Measurements from ENCODE around the gene GNAI1. TPM values are rescaled to one million over a fixed set of nuclear protein-coding genes. Genes with fewer than 3 reads are reported as not detected.

GNAI1 gene
- total RNA-seq, 1 donor from 2014 or later: 35.5 TPM

DNA sequence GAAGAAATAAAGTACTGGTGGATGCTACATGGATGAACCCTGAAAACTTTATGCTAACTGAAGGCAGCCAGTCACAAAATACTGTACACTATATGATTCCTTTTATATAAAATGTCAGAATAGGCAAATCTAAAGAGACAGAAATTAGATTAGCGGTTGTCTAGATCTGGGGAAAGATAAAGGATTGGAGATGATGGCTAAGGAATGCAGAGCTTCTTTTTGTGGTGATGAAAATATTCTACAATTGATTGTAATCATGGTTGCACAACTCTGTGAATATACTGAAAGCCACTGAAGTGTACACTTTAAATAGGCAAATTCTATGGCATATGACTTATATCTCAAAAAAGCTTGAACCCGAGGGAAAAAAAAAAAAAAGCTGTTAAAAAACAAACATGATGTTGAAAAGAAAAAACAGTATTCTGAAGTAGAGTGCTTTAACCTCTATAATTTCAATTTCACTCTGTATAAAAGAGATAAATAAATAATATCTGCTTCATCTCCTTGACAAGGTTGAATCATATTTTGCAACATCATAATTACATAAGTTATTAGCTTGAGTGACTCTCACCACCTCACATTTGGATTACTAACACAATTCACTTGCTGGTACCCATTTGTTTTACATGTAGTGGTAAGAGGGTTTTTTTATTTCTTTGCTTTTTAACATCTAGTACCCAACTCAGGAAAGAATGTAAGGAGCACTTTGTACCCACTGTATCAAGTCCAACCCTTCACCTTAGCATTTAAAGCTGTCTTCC, 2.8 kb upstream of the GNAI1 start:
- H3K27me3 Mint-ChIP-seq (ENCODE audit: low read depth, unreplicated experiment): no peaks in the 10 kb centered on the region
- TF ChIP-seq CTCF (IDR thresholded peaks at IDR 0.05; ENCODE audit: insufficient read depth, low read depth, low read length) (no peak), EZH2 (IDR thresholded peaks at IDR 0.05; ENCODE audit: insufficient read depth, low read length) (no peak)
- no peak for FAIRE-seq
- H3K4me3 ChIP-seq (ENCODE audit: insufficient read depth, low read depth, low read length): no peak overlapping the region
- H3K36me3 Mint-ChIP-seq (ENCODE audit: low read depth, unreplicated experiment): no peaks in the 10 kb centered on the region
- no peak overlapping the region for H3K4me3 Mint-ChIP-seq (ENCODE audit: unreplicated experiment)
- H4K20me1 ChIP-seq (ENCODE audit: insufficient read depth, low read length): peaks cover 2% of the 10 kb centered on the region
- peaks cover 3% of the 10 kb centered on the region for H3K4me1 ChIP-seq (ENCODE audit: insufficient read depth, low read length)
- no peak overlapping the region for H2AFZ ChIP-seq (ENCODE audit: low read depth, low read length)
- H3K79me2 ChIP-seq (ENCODE audit: insufficient read depth, low read length): peaks cover 14% of the 10 kb centered on the region
- H3K9me3 Mint-ChIP-seq (ENCODE audit: unreplicated experiment): no peaks in the 10 kb centered on the region
- no peaks in the 10 kb centered on the region for H3K36me3 ChIP-seq (ENCODE audit: insufficient read depth, low read length)
- no peak overlapping the region for H3K27ac Mint-ChIP-seq (ENCODE audit: unreplicated experiment)
- H3K4me1 Mint-ChIP-seq (ENCODE audit: low read depth, unreplicated experiment): peaks cover 12% of the 10 kb centered on the region
- H3K9me3 ChIP-seq (ENCODE audit: insufficient read depth, low read depth, low read length): no peaks in the 10 kb centered on the region
- no peaks in the 10 kb centered on the region for H3K27me3 ChIP-seq (ENCODE audit: insufficient read depth, low read length)
- DNase-seq (ENCODE audit: low read depth): no peak
- no peak overlapping the region for H3K9ac ChIP-seq (ENCODE audit: low read length)
- no peak overlapping the region for H3K4me2 ChIP-seq (ENCODE audit: low read length)
- no peak overlapping the region for H3K27ac ChIP-seq (ENCODE audit: low read depth, low read length)

DNA sequence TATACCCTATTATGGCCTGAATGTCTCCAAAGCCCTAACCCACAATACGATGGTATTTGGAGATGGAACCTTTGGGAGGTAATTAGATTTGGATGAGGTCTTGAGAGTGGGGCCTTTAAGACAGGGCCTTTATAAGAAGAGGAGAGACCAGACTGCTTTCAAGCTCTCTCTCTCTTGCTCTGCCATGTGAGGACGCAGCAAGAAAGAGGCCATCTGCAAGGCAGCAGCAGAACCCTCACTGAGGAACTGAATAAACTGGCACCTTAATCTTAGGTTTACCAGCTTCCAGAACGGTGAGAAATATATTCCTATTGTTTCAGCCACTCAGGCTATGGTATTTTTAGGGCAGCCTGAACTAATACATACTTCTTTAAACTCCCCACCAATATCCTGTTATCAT, 2.0 kb upstream of the GNAI1 start:
- no peak overlapping the region for H3K27ac Mint-ChIP-seq (ENCODE audit: unreplicated experiment)
- no peaks in the 10 kb centered on the region for H3K27me3 Mint-ChIP-seq (ENCODE audit: low read depth, unreplicated experiment)
- Histone ChIP-seq H3K27me3 (ENCODE audit: insufficient read depth, low read length) (no peaks in the 10 kb centered on the region), H3K9ac (ENCODE audit: low read length) (no peak overlapping the region), H3K4me1 (ENCODE audit: insufficient read depth, low read length) (peaks cover 4% of the 10 kb centered on the region), H3K79me2 (ENCODE audit: insufficient read depth, low read length) (peaks cover 20% of the 10 kb centered on the region), H4K20me1 (ENCODE audit: insufficient read depth, low read length) (peaks cover 5% of the 10 kb centered on the region), H3K4me2 (ENCODE audit: low read length) (no peak overlapping the region), H3K4me3 (ENCODE audit: insufficient read depth, low read depth, low read length) (no peak overlapping the region), H3K9me3 (ENCODE audit: insufficient read depth, low read depth, low read length) (no peaks in the 10 kb centered on the region), H3K27ac (ENCODE audit: low read depth, low read length) (no peak overlapping the region), H3K36me3 (ENCODE audit: insufficient read depth, low read length) (no peaks in the 10 kb centered on the region), H2AFZ (ENCODE audit: low read depth, low read length) (no peak overlapping the region)
- no peak for FAIRE-seq
- H3K36me3 Mint-ChIP-seq (ENCODE audit: low read depth, unreplicated experiment): no peaks in the 10 kb centered on the region
- no peak overlapping the region for H3K4me3 Mint-ChIP-seq (ENCODE audit: unreplicated experiment)
- H3K4me1 Mint-ChIP-seq (ENCODE audit: low read depth, unreplicated experiment): peaks cover 14% of the 10 kb centered on the region
- no peak for DNase-seq (ENCODE audit: low read depth)
- no peak for TF ChIP-seq CTCF (IDR thresholded peaks at IDR 0.05; ENCODE audit: insufficient read depth, low read depth, low read length)
- no peak for TF ChIP-seq EZH2 (IDR thresholded peaks at IDR 0.05; ENCODE audit: insufficient read depth, low read length)
- no peaks in the 10 kb centered on the region for H3K9me3 Mint-ChIP-seq (ENCODE audit: unreplicated experiment)

All from astrocyte (in vitro differentiated cells and primary cell).